ENCODE data around the gene IGFL3.
"Not testable (repeated sequence)": the region's sequence is repeated elsewhere in the genome, so short reads cannot be mapped to it uniquely, and the experiment has no call there.

The IGFL3 gene

GRCh38 chr19:46124638-46125115, at the start of gene IGFL3:
IGFL3 (minus strand) TSS chr19:46124688; CDS start chr19:46124649, 39 bp downstream.
- H3K4me3 ChIP-seq (ENCODE audit: low read length) = no peak within 1 kb of the TSS
- H3K27me3 ChIP-seq (ENCODE audit: insufficient read depth, low read length) = no peaks in the 10 kb centered on the region
- no peaks in the 10 kb centered on the region for H3K36me3 ChIP-seq (ENCODE audit: insufficient read depth, low read depth, low read length)
- H3K4me1 ChIP-seq (ENCODE audit: insufficient read depth, low read length) = no peaks in the 10 kb centered on the region; the same call in 1 of the 2 replicates
- no peak within 1 kb of the TSS for H3K9ac ChIP-seq (ENCODE audit: low read depth, low read length)
- H3K9me3 ChIP-seq (ENCODE audit: insufficient read depth, low read depth, low read length) = no peaks in the 10 kb centered on the region
- no peak within 1 kb of the TSS for H3K27ac ChIP-seq (ENCODE audit: low read length)

- no peak overlapping the region for H3K4me3 ChIP-seq (ENCODE audit: low read length)
- H3K9me3 ChIP-seq (ENCODE audit: insufficient read depth, low read depth, low read length) = peaks cover 14% of the 10 kb centered on the region; the same call in 1 of the 2 replicates
- no peaks in the 10 kb centered on the region for H3K27me3 ChIP-seq (ENCODE audit: insufficient read depth, low read length)
- no peaks in the 10 kb centered on the region for H3K36me3 ChIP-seq (ENCODE audit: insufficient read depth, low read depth, low read length)
- H3K27ac ChIP-seq (ENCODE audit: low read length) = no peak overlapping the region
- H3K9ac ChIP-seq (ENCODE audit: low read depth, low read length) = no peak overlapping the region
- no peaks in the 10 kb centered on the region for H3K4me1 ChIP-seq (ENCODE audit: insufficient read depth, low read length)
Observed at GRCh38 chr19:46173886-46174480, 49.5 kb upstream of the IGFL3 start.

GRCh38 chr19:46162731-46163130, 38.2 kb upstream of the IGFL3 start:
- H3K4me1 ChIP-seq (ENCODE audit: insufficient read depth, low read length) = no peaks in the 10 kb centered on the region
- H3K9me3 ChIP-seq (ENCODE audit: insufficient read depth, low read depth, low read length) = no peaks in the 10 kb centered on the region
- H3K4me3 ChIP-seq (ENCODE audit: low read length) = no peak overlapping the region
- H3K27ac ChIP-seq (ENCODE audit: low read length) = no peak overlapping the region
- H3K27me3 ChIP-seq (ENCODE audit: insufficient read depth, low read length) = no peaks in the 10 kb centered on the region
- no peaks in the 10 kb centered on the region for H3K36me3 ChIP-seq (ENCODE audit: insufficient read depth, low read depth, low read length)
- no peak overlapping the region for H3K9ac ChIP-seq (ENCODE audit: low read depth, low read length)

DNA sequence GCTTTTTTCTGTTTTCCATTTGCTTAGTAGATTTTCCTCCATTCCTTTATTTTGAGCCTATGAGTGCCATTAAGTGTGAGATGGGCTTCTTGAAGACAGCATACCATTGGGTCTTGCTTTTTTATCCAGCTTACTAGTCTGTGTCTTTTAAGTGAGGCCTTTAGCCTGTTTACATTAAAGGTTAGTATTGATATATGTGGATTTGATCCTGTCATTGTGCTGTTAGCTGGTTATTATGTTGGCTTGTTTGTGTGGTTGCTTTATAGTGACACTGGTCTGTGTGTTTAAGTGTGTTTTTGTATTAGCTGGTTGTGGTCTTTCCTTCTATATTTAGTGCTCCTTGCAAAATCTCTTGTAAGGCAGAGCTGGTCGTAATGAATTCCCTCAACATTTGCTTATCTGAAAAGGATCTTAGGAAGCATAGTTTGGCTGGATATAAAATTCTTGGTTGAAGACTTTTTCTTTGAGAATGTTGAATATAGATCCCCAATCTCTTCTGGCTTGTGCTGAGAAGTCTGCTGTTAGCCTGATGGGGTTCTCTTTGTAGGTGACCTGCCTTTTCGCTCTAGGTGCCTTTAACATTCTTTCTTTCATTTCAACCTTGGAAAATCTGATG, 37.3 kb upstream of the IGFL3 start:
- H3K9me3 ChIP-seq (ENCODE audit: insufficient read depth, low read depth, low read length); H3K36me3 ChIP-seq (ENCODE audit: insufficient read depth, low read depth, low read length); H3K4me3 ChIP-seq (ENCODE audit: low read length); H3K27ac ChIP-seq (ENCODE audit: low read length); H3K4me1 ChIP-seq (ENCODE audit: insufficient read depth, low read length); H3K27me3 ChIP-seq (ENCODE audit: insufficient read depth, low read length); H3K9ac ChIP-seq (ENCODE audit: low read depth, low read length): not testable (repeated sequence)

- Histone ChIP-seq H3K27ac (ENCODE audit: low read length) (no peak overlapping the region), H3K27me3 (ENCODE audit: insufficient read depth, low read length) (no peaks in the 10 kb centered on the region), H3K4me3 (ENCODE audit: low read length) (no peak overlapping the region), H3K36me3 (ENCODE audit: insufficient read depth, low read depth, low read length) (no peaks in the 10 kb centered on the region), H3K4me1 (ENCODE audit: insufficient read depth, low read length) (no peaks in the 10 kb centered on the region), H3K9ac (ENCODE audit: low read depth, low read length) (no peak overlapping the region), H3K9me3 (ENCODE audit: insufficient read depth, low read depth, low read length) (no peaks in the 10 kb centered on the region)
Observed at GRCh38 chr19:46160233-46160775, 35.8 kb upstream of the IGFL3 start.

DNA sequence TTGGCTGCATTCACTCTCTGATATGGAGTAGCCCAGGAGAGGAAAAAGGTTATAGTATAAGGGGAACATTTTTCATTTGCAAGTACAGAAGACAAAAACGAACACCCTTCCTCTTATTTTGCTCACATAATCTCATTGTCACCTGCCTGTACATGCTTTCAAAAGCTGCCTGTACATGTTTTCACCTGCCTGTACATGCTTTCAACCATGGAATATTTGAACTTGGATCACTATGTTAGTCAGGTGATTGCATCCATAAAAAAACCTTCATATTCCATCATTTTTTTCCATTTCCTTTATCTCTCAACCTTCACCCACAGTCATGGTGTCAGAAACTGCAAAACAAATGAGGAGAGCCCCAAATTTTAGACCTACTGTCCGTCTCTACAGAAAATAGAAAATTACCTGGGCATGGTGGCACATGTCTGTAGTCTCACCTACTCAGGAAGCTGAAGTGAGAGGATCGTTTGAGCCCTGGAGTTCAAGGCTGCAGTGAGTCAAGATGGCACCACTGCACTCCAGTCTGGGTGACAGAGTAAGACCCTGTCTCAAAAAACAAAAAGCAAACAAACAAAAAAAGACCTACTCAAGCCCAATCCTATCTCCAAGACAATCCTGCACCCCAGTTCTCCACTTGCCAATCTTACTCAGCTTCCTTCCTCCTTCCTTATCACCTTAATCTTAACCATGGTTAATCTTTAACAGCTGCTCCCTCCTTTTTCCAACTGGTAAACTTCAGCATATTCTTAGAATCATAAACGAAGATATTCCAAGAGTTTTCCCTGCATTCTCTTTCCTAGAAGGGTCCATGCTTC, 35.1 kb upstream of the IGFL3 start:
- Histone ChIP-seq H3K36me3 (ENCODE audit: insufficient read depth, low read depth, low read length) (no peaks in the 10 kb centered on the region), H3K4me1 (ENCODE audit: insufficient read depth, low read length) (no peaks in the 10 kb centered on the region), H3K27me3 (ENCODE audit: insufficient read depth, low read length) (no peaks in the 10 kb centered on the region), H3K4me3 (ENCODE audit: low read length) (no peak overlapping the region), H3K27ac (ENCODE audit: low read length) (no peak overlapping the region), H3K9me3 (ENCODE audit: insufficient read depth, low read depth, low read length) (no peaks in the 10 kb centered on the region), H3K9ac (ENCODE audit: low read depth, low read length) (no peak overlapping the region)

- no peaks in the 10 kb centered on the region for H3K27me3 ChIP-seq (ENCODE audit: insufficient read depth, low read length)
- H3K27ac ChIP-seq (ENCODE audit: low read length) = no peak overlapping the region
- no peaks in the 10 kb centered on the region for H3K9me3 ChIP-seq (ENCODE audit: insufficient read depth, low read depth, low read length)
- no peaks in the 10 kb centered on the region for H3K36me3 ChIP-seq (ENCODE audit: insufficient read depth, low read depth, low read length)
- no peaks in the 10 kb centered on the region for H3K4me1 ChIP-seq (ENCODE audit: insufficient read depth, low read length)
- H3K9ac ChIP-seq (ENCODE audit: low read depth, low read length) = no peak overlapping the region
- no peak overlapping the region for H3K4me3 ChIP-seq (ENCODE audit: low read length)
Observed at GRCh38 chr19:46155237-46155636, 30.7 kb upstream of the IGFL3 start.

DNA sequence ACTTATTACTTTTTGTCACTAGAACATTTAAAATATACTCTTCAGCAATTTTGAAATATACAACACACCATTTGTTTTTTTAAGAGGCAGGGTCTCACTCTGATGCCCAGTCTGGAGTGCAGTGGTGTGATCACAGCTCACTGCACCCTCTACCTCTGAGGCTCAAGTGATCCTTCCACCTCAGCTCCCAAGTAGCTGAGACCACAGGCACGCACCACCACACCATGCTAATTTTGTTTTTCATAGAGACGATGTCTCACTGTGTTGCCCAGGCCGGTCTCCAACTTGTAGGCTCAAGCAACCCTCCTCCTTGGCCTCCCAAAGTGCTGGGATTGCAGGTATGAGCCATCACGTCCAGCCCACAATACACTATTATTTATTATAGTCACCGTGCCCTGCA, 26.1 kb upstream of the IGFL3 start:
- Histone ChIP-seq H3K4me3 (ENCODE audit: low read length) (no peak overlapping the region), H3K36me3 (ENCODE audit: insufficient read depth, low read depth, low read length) (no peaks in the 10 kb centered on the region), H3K9ac (ENCODE audit: low read depth, low read length) (no peak overlapping the region), H3K27ac (ENCODE audit: low read length) (no peak overlapping the region), H3K27me3 (ENCODE audit: insufficient read depth, low read length) (no peaks in the 10 kb centered on the region), H3K9me3 (ENCODE audit: insufficient read depth, low read depth, low read length) (no peaks in the 10 kb centered on the region), H3K4me1 (ENCODE audit: insufficient read depth, low read length) (no peaks in the 10 kb centered on the region)

DNA sequence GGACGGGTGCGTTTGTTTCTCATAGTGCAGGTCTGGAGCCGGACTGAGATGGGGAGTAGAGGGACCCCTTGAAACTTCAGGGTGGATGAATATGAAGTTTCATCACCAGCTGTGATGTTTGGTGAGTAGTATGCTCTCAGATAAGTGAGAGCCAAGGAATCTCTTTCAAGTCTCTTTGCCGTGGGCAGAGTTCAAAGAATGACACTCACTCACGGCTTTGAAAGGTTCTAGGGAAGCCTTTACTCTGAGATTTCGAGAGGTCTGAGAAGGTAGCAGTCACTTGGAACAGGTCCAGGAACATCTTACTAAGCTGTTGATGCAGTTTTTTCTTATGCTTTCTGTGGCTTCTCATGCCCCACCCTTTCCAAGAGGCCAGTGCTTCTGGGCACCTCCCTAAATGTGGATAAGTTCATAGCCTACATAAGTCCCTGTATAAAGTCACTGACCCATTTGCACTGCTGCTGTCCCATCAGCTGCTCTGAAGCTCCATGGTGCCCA, 23.4 kb upstream of the IGFL3 start, which contains the start of gene IGFL2:
TSS of gene IGFL2 (plus strand) at position 448 of the 498 bp plus-strand sequence. CDS start at position 489, 41 bp downstream.
- Histone ChIP-seq H3K4me1 (ENCODE audit: insufficient read depth, low read length) (no peaks in the 10 kb centered on the region), H3K4me3 (ENCODE audit: low read length) (no peak within 1 kb of the TSS), H3K9ac (ENCODE audit: low read depth, low read length) (no peak within 1 kb of the TSS), H3K27ac (ENCODE audit: low read length) (no peak within 1 kb of the TSS), H3K9me3 (ENCODE audit: insufficient read depth, low read depth, low read length) (no peaks in the 10 kb centered on the region), H3K27me3 (ENCODE audit: insufficient read depth, low read length) (no peaks in the 10 kb centered on the region), H3K36me3 (ENCODE audit: insufficient read depth, low read depth, low read length) (no peaks in the 10 kb centered on the region)

DNA sequence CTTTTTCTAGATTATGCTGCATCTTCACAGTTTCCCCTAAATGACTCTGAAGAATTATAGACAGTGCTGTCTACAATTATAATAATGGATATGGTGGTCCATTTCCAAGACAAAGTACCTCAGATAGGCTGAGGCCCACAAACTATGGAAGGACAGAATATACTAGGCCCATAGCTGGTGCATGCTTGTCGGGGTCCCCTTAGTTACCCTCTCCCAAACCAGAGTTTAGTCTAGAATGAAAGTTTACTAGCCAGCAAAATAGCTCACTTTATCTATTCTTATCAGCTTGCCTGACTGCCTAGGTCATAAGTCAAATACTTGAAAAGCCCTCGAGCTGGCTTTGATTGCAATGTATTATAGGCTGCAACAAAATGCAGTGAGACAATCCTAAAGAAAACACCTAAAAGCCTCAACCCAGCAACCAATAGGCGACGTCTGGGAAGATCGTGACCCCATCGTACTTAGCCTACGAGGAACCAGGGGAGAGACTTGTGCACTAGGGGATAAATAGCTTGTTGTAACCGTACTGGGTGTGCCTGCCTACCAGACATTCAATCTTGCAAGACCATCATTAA, 22.8 kb upstream of the IGFL3 start:
- H3K36me3 ChIP-seq (ENCODE audit: insufficient read depth, low read depth, low read length) = no peaks in the 10 kb centered on the region
- no peak overlapping the region for H3K9ac ChIP-seq (ENCODE audit: low read depth, low read length)
- no peak overlapping the region for H3K27ac ChIP-seq (ENCODE audit: low read length)
- no peaks in the 10 kb centered on the region for H3K27me3 ChIP-seq (ENCODE audit: insufficient read depth, low read length)
- no peak overlapping the region for H3K4me3 ChIP-seq (ENCODE audit: low read length)
- H3K9me3 ChIP-seq (ENCODE audit: insufficient read depth, low read depth, low read length) = no peaks in the 10 kb centered on the region
- no peaks in the 10 kb centered on the region for H3K4me1 ChIP-seq (ENCODE audit: insufficient read depth, low read length)

DNA sequence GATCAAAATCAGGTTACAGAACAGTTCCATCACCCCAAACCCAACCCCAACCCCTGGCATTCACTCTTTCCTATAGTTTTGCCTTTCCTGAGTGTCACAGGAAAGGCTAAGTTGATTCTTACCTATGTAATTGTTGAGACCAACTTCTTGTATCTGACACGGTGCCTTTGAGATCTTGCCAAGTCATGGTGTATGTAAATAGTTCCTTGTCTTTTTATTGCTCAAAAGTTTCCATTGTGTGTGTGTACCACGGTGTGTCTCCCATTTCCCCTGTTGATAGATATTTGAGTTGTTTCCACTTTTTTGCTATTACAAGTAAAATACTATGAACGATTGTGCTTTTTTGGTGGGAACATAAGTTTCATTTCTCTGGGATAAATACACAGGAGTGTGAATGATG, 20.3 kb upstream of the IGFL3 start:
- Histone ChIP-seq H3K36me3 (ENCODE audit: insufficient read depth, low read depth, low read length) (no peaks in the 10 kb centered on the region), H3K27me3 (ENCODE audit: insufficient read depth, low read length) (no peaks in the 10 kb centered on the region), H3K27ac (ENCODE audit: low read length) (no peak overlapping the region), H3K4me1 (ENCODE audit: insufficient read depth, low read length) (no peaks in the 10 kb centered on the region), H3K9ac (ENCODE audit: low read depth, low read length) (no peak overlapping the region), H3K9me3 (ENCODE audit: insufficient read depth, low read depth, low read length) (no peaks in the 10 kb centered on the region), H3K4me3 (ENCODE audit: low read length) (no peak overlapping the region)

All from iPS-20b (cell line).